Pancreas (tissue), 10 donors: ENCODE data around the gene ALX3. TPM values are rescaled to one million over a fixed set of nuclear protein-coding genes. Genes with fewer than 3 reads are reported as not detected.
"Not testable (repeated sequence)": the region's sequence is repeated elsewhere in the genome, so short reads cannot be mapped to it uniquely, and the experiment has no call there.

Experiments used
- ATAC-seq, 4 donors: fragments of 200-7000 bp; cut with Tn5 transposase; one replicate each; pipeline versions ENCODE4 v1.8.0 to v1.9.1; 2020; ENCODE audit warnings: mild to moderate bottlenecking in 4 of 4, moderate library complexity in 4 of 4
- DNase-seq, 6 donors: peaks; one replicate each; pipeline ENCODE4 v3.0.0-alpha.2; 2020
- FAIRE-seq: peaks from 2 replicates; lab custom pipeline; 2012; peaks lifted over from hg19 to GRCh38; lab: Jason Lieb, UNC
- H3K27ac ChIP-seq, 4 donors: fragments of 200-600 bp; sonication (generic); 1 replicate in 3 of 4; 2 replicates in 1 of 4; pipeline versions ENCODE4 v1.5.0 to v1.8.0; 2020
- H3K27me3 ChIP-seq, 4 donors: fragments of 200-600 bp; one replicate each; pipeline ENCODE4 v1.8.0; 2021
- H3K36me3 ChIP-seq, 3 donors: fragments of 200-600 bp; sonication (generic) in 1 of 3; one replicate each; pipeline versions ENCODE4 v1.5.0 to v1.8.0; 2020 to 2021
- H3K4me1 ChIP-seq, 3 donors: fragments of 200-600 bp; one replicate each; pipeline ENCODE4 v1.8.0; 2021
- H3K4me3 ChIP-seq, 4 donors: fragments of 200-600 bp; sonication (generic) in 2 of 4; one replicate each; pipeline versions ENCODE4 v1.5.0 to v1.8.0; 2020 to 2021
- H3K9me3 ChIP-seq, 4 donors: fragments of 200-600 bp; one replicate each; pipeline ENCODE4 v1.8.0; 2021
- CTCF ChIP-seq, 4 donors: fragments of 200-600 bp; sonication (generic) in 3 of 4; IDR thresholded peaks; one replicate each; pipeline versions ENCODE4 v1.5.0 to v1.8.0; 2021; ENCODE audit warnings: antibody characterized with exemption in 4 of 4
- WGBS, 2 donors: extraction: QIAGEN DNeasy Blood & Tissue Kit; methylation state at CpG; one replicate each; pipeline ENCODE4 v1.1.7; 2013; 5-methylcytosine and 5-hydroxymethylcytosine counted together
- intact Hi-C, 3 donors: fragments of 100-400 bp; cut with DNase I; formaldehyde crosslinking; loops; one replicate each; pipeline versions ENCODE4 v1.11.1 to v1.14.2; 2022
- polyA plus RNA-seq, 2 donors: library from polyadenylated mRNA; stranded (reverse); fragments of 200-250 nt; gene quantifications; one replicate each; pipeline ENCODE4 v1.2.3, GENCODE V29; 2013
- total RNA-seq, 6 donors: library from RNA; stranded (reverse); fragmentation: NEBNext Ultra II Directional in 4 of 6; extraction: Animal tissue kit (Norgen Biotek cat#: 25700) in 4 of 6; gene quantifications; one replicate each; pipeline versions ENCODE4 v1.2.1 to v1.2.4, GENCODE V29; 2021 to 2023
- donor health status: healthy with polysubstance abuse.
- donor health status: DM: no; HTN: no; CAD: no; lungs with moderate emphysema.
- donor health status: DM: no; HTN: no; CAD: no.
- donor health status: control.
- donor health status: control.
- donor health status: Bipolar disorder and iron deficiency.
- donor health status: DM: yes; HTN: yes; CAD: no.
- donor health status: DM: no; HTN: no; CAD: no.
- donor health status: DM: no; HTN: no; CAD: no.
- donor health status: DM: yes; HTN: yes; CAD: no.

Gene ALX3
- total and polyA plus RNA-seq, 8 donors: 0.35 TPM; not detected in 7

GRCh38 chr1:110034451-110035235 is 35.8 kb downstream of the ALX3 start, which contains the start of gene STRIP1:
Gene STRIP1, plus strand, starts transcription at chr1:110034624. Its CDS starts 14 bp downstream, at chr1:110034638.
- WGBS, 2 donors: 0 to 1% methylated on average over 47 to 66 of the region's 66 CpGs

GRCh38 chr1:110034040-110034450 is 36.4 kb downstream of the ALX3 start:
- ATAC-seq (no peak), FAIRE-seq (no peak), DNase-seq (no peak)
- no peaks in the 10 kb centered on the region for H3K27me3 ChIP-seq
- peak overlapping the region in 3 of 4 donors; percentile 72 to 85 (median 76) for H3K27ac ChIP-seq
- H3K4me1 ChIP-seq: peaks cover 0 to 12% (median 10%) of the 10 kb centered on the region in 3 donors
- H3K9me3 ChIP-seq: no peaks in the 10 kb centered on the region
- peaks cover 0 to 10% (median 8%) of the 10 kb centered on the region in 3 donors for H3K36me3 ChIP-seq
- peak overlapping the region; percentile 90 to 99 (median 98) for H3K4me3 ChIP-seq
- intact Hi-C loops: no loop called here
- no peak for TF ChIP-seq CTCF (IDR thresholded peaks at IDR 0.05)
- 43 to 44% methylated on average over 4 of the region's 4 CpGs for WGBS, 2 donors

More at GRCh38 chr1:110034451-110035235, 35.8 kb downstream of the ALX3 start, which contains the start of gene STRIP1:
- Histone ChIP-seq H3K27me3 (no peaks in the 10 kb centered on the region), H3K27ac (peak within 1 kb of the TSS; percentile 64 to 85 (median 74)), H3K4me1 (peaks cover 0 to 12% (median 10%) of the 10 kb centered on the region in 3 donors), H3K36me3 (peaks cover 0 to 16% (median 8%) of the 10 kb centered on the region in 3 donors), H3K9me3 (no peaks in the 10 kb centered on the region), H3K4me3 (peak within 1 kb of the TSS; percentile 90 to 99 (median 98))
- ATAC-seq (peak; percentile 92 to 97 (median 97)), DNase-seq (peak; percentile 90 to 95 (median 92)), FAIRE-seq (peak; percentile 49)
- intact Hi-C loops: no loop called here
- TF ChIP-seq CTCF (IDR thresholded peaks at IDR 0.05): no peak

GRCh38 chr1:110033421-110033820 is 37.1 kb downstream of the ALX3 start:
- Histone ChIP-seq H3K4me1 (peaks cover 0 to 12% (median 10%) of the 10 kb centered on the region in 3 donors), H3K4me3 (no peak overlapping the region), H3K9me3 (no peaks in the 10 kb centered on the region), H3K36me3 (peaks cover 0 to 4% (median 4%) of the 10 kb centered on the region in 3 donors), H3K27ac (no peak overlapping the region), H3K27me3 (no peaks in the 10 kb centered on the region)
- WGBS, 2 donors: 79 to 83% methylated on average over 5 of the region's 5 CpGs
- DNase-seq (no peak), FAIRE-seq (no peak), ATAC-seq (no peak)
- no peak for TF ChIP-seq CTCF (IDR thresholded peaks at IDR 0.05)
- intact Hi-C loops: no loop called here

GRCh38 chr1:110032327-110032726 is 38.1 kb downstream of the ALX3 start:
- ATAC-seq: no peak
- intact Hi-C loops: no loop called here
- no peaks in the 10 kb centered on the region for H3K36me3 ChIP-seq
- no peak overlapping the region for H3K27ac ChIP-seq
- H3K27me3 ChIP-seq: no peaks in the 10 kb centered on the region
- no peaks in the 10 kb centered on the region for H3K9me3 ChIP-seq
- H3K4me1 ChIP-seq: peaks cover 0 to 12% (median 10%) of the 10 kb centered on the region in 3 donors
- H3K4me3 ChIP-seq: no peak overlapping the region
- WGBS, 2 donors: 74 to 77% methylated on average over 2 of the region's 2 CpGs
- no peak for DNase-seq
- no peak for TF ChIP-seq CTCF (IDR thresholded peaks at IDR 0.05)
- no peak for FAIRE-seq

GRCh38 chr1:110030687-110031086 is 39.8 kb downstream of the ALX3 start:
- H3K27ac ChIP-seq, intact Hi-C loops, FAIRE-seq, H3K4me3 ChIP-seq, H3K27me3 ChIP-seq, DNase-seq, ATAC-seq, H3K9me3 ChIP-seq, H3K4me1 ChIP-seq, H3K36me3 ChIP-seq: not testable (repeated sequence)
- WGBS, 2 donors: 61 to 80% methylated on average over 4 of the region's 4 CpGs
